ENCODE measurements around the gene CNTROB. TPM values are rescaled to one million over a fixed set of nuclear protein-coding genes. Genes with fewer than 3 reads are reported as not detected.

The CNTROB gene
- total RNA-seq, 1 donor from 2014 or later, result 54.7 TPM

GRCh38 chr17:7988750-7989178 lies 56.8 kb downstream of the CNTROB start:
- peak overlapping the region; percentile 58 for H3K4me3 Mint-ChIP-seq
- peak; percentile 57 for DNase-seq (ENCODE audit: low spot score)
- H3K4me1 Mint-ChIP-seq (ENCODE audit: low read depth), result peaks cover 21% of the 10 kb centered on the region
- H3K36me3 Mint-ChIP-seq (ENCODE audit: low read depth), result no peaks in the 10 kb centered on the region
- intact Hi-C loops (cut with micrococcal nuclease), result loop anchor here (1.0 kb wide), 4 partner anchors 37 to 126 kb away; partner anchors contain the start of gene CNTROB
- H3K27ac Mint-ChIP-seq, result peak overlapping the region; percentile 56
- H3K9me3 Mint-ChIP-seq, result no peaks in the 10 kb centered on the region
- H3K27me3 Mint-ChIP-seq (ENCODE audit: insufficient read depth), result peaks cover 6% of the 10 kb centered on the region

DNA sequence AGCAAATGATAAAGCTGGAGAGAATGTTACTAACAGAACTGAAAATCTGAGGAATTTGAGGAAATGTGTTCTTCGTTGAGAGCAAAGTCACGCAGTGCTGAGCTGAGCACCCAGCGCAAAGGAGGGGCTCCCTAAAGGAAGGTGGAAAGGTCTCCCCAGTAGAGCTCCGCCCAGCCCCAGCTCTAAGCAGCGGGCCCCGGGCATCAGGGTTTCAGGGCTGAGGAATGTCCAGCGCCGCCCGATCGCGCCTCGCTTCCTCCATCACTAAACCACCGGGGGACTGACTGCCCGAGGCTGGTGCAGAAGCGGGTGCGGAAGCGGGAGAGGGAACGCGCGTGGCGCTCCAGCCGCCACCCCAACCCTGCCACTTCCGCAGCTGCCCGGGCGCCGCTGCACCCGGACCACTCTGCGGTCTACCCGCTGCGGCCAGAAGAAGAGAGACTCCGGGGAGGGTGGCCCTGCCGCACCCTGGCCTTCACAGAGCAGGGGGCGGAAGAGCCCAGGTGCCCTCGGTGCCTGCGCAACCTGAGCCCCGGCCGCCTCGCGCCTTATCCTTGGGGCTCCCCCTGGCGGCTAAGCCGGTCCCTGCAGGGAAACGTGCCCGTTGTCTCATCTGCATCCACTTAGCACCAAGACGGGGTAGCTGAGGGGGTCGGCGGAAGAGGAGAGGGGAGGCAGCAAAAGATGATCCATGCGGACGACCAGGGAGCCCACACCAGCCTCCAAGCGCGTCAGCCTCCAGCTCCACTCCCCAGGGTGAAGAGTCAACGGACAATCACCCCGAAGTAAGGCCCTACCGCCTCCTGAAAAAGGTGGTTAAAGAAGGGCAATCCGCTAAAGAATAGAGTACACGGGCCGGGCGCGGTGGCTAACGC lies 58.0 kb downstream of the CNTROB start:
- intact Hi-C loops (cut with micrococcal nuclease), result loop anchor here (1.0 kb wide), 6 partner anchors 51 to 247 kb away; partner anchors contain the start of gene NAA38
- Mint-ChIP-seq H3K27ac (peak overlapping the region; percentile 67), H3K27me3 (ENCODE audit: insufficient read depth) (peaks cover 9% of the 10 kb centered on the region), H3K9me3 (no peaks in the 10 kb centered on the region), H3K36me3 (ENCODE audit: low read depth) (no peaks in the 10 kb centered on the region), H3K4me3 (peak overlapping the region; percentile 76), H3K4me1 (ENCODE audit: low read depth) (peaks cover 21% of the 10 kb centered on the region)
- DNase-seq (ENCODE audit: low spot score), result peak; percentile 86

- Mint-ChIP-seq H3K36me3 (ENCODE audit: low read depth) (no peaks in the 10 kb centered on the region), H3K9me3 (no peaks in the 10 kb centered on the region), H3K4me3 (peak overlapping the region; percentile 7), H3K27me3 (ENCODE audit: insufficient read depth) (peaks cover 14% of the 10 kb centered on the region), H3K4me1 (ENCODE audit: low read depth) (peaks cover 21% of the 10 kb centered on the region), H3K27ac (no peak overlapping the region)
- intact Hi-C loops (cut with micrococcal nuclease), result no loop called here
- no peak for DNase-seq (ENCODE audit: low spot score)
Measured at GRCh38 chr17:7992516-7992915, 60.5 kb downstream of the CNTROB start.

DNA sequence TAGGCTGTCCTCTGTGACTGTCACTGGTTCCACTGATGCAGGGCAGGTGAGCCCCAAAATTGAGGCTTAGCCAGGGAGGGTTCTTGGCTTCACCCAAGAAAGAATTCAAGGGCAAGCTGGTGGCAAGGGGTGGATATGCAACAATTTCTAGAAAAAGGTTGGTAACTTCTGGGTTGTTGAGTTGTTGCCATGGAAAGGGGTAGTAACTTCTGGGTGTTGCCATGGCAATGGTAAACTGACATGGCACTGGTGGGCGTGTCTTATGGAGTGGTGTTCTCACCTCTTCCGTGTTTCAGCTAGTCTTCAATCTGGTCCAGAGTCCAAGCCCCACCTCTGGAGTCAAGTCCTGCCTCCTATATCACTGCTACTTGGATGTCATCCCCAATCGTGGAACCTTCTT lies 60.9 kb downstream of the CNTROB start:
- intact Hi-C loops (cut with micrococcal nuclease), result no loop called here
- Mint-ChIP-seq H3K27me3 (ENCODE audit: insufficient read depth) (peaks cover 15% of the 10 kb centered on the region), H3K4me3 (no peak overlapping the region), H3K4me1 (ENCODE audit: low read depth) (peaks cover 21% of the 10 kb centered on the region), H3K36me3 (ENCODE audit: low read depth) (no peaks in the 10 kb centered on the region), H3K9me3 (no peaks in the 10 kb centered on the region), H3K27ac (no peak overlapping the region)
- DNase-seq (ENCODE audit: low spot score), result no peak

DNA sequence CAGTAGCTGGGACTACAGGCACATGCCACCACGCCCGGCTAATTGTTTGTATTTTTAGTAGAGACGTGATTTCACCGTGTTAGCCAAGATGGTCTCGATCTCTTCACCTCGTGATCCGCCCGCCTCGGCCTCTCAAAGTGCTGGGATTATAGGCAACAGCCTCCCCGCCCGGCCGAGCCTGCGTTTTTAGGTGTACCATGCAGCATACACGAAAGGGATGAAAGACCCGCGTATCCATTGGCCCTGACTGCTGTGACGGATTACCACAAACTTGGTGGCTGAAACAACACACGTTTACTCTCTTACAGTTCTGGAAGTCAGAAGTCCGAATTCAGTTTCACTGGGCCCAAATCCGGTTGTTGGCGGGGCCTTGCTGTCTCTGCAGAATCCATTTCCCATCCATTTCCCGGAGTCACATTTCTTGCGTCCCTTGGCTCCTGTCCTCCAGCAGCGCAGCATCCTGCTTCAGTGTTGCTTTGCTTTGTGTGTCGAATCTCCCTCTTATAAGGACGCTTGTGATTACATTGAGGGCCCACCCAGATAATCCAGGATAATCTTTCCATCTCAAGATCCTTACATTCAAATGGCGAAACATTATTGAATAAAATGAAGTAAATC lies 62.1 kb downstream of the CNTROB start:
- H3K36me3 Mint-ChIP-seq (ENCODE audit: low read depth), result no peaks in the 10 kb centered on the region
- DNase-seq (ENCODE audit: low spot score), result no peak
- H3K4me1 Mint-ChIP-seq (ENCODE audit: low read depth), result peaks cover 16% of the 10 kb centered on the region
- intact Hi-C loops (cut with micrococcal nuclease), result no loop called here
- H3K9me3 Mint-ChIP-seq, result no peaks in the 10 kb centered on the region
- H3K27me3 Mint-ChIP-seq (ENCODE audit: insufficient read depth), result peaks cover 22% of the 10 kb centered on the region
- no peak overlapping the region for H3K4me3 Mint-ChIP-seq
- no peak overlapping the region for H3K27ac Mint-ChIP-seq

GRCh38 chr17:7995724-7996123 lies 63.7 kb downstream of the CNTROB start:
- no peaks in the 10 kb centered on the region for H3K36me3 Mint-ChIP-seq (ENCODE audit: low read depth)
- no peaks in the 10 kb centered on the region for H3K9me3 Mint-ChIP-seq
- H3K4me1 Mint-ChIP-seq (ENCODE audit: low read depth), result peaks cover 5% of the 10 kb centered on the region
- DNase-seq (ENCODE audit: low spot score), result no peak
- no peak overlapping the region for H3K27ac Mint-ChIP-seq
- H3K4me3 Mint-ChIP-seq, result no peak overlapping the region
- intact Hi-C loops (cut with micrococcal nuclease), result no loop called here
- peaks cover 30% of the 10 kb centered on the region for H3K27me3 Mint-ChIP-seq (ENCODE audit: insufficient read depth)

GRCh38 chr17:7997186-7997585 lies 65.2 kb downstream of the CNTROB start:
- Mint-ChIP-seq H3K27me3 (ENCODE audit: insufficient read depth) (peaks cover 41% of the 10 kb centered on the region), H3K4me3 (no peak overlapping the region), H3K36me3 (ENCODE audit: low read depth) (no peaks in the 10 kb centered on the region), H3K4me1 (ENCODE audit: low read depth) (peaks cover 5% of the 10 kb centered on the region), H3K27ac (no peak overlapping the region), H3K9me3 (no peaks in the 10 kb centered on the region)
- peak; percentile 20 for DNase-seq (ENCODE audit: low spot score)
- intact Hi-C loops (cut with micrococcal nuclease), result no loop called here

Other genes starting within 250 kb of the CNTROB start
- 172 and 179 TPM in 2 replicates for gene TP53, start 244.7 kb upstream of the CNTROB start, total RNA-seq
- 31.5 TPM in 2 replicates for gene WRAP53, start 243.7 kb upstream of the CNTROB start, total RNA-seq
- 0.08 TPM in 1 of 2 replicates, not detected in the other for gene EFNB3, start 227.0 kb upstream of the CNTROB start, total RNA-seq
- not detected in 2 replicates for gene DNAH2, start 214.5 kb upstream of the CNTROB start, total RNA-seq
- gene KDM6B, start 98.0 kb upstream of the CNTROB start, total RNA-seq, result 163 and 177 TPM in 2 replicates
- 7.4 TPM in 2 replicates for gene TMEM88, start 77.1 kb upstream of the CNTROB start, total RNA-seq
- gene NAA38, start 74.6 kb upstream of the CNTROB start, total RNA-seq, result 36.4 and 43.5 TPM in 2 replicates
- gene CYB5D1, start 74.2 kb upstream of the CNTROB start, total RNA-seq, result 11.8 and 12.7 TPM in 2 replicates
- gene CHD3, start 43.4 kb upstream of the CNTROB start, total RNA-seq, result 125 and 133 TPM in 2 replicates
- 6.2 and 6.3 TPM in 2 replicates for gene RNF227, start 15.9 kb upstream of the CNTROB start, total RNA-seq
- gene KCNAB3, start 2.4 kb upstream of the CNTROB start, total RNA-seq, result 9.9 and 10.8 TPM in 2 replicates
- gene TRAPPC1, start 260 bp upstream of the CNTROB start, total RNA-seq, result 153 and 162 TPM in 2 replicates
- gene GUCY2D, start 70.4 kb downstream of the CNTROB start, total RNA-seq, result not detected in 2 replicates
- gene ALOX15B, start 106.9 kb downstream of the CNTROB start, total RNA-seq, result not detected in 2 replicates
- gene ALOX12B, start 155.5 kb downstream of the CNTROB start, total RNA-seq, result 0.51 and 0.78 TPM in 2 replicates
- 0.10 TPM in 1 of 2 replicates, not detected in the other for gene ALOXE3, start 186.3 kb downstream of the CNTROB start, total RNA-seq
- gene HES7, start 191.9 kb downstream of the CNTROB start, total RNA-seq, result 0.88 and 1.8 TPM in 2 replicates
- gene PER1, start 220.2 kb downstream of the CNTROB start, total RNA-seq, result 36.9 and 37.4 TPM in 2 replicates
- gene VAMP2, start 230.7 kb downstream of the CNTROB start, total RNA-seq, result 54.7 and 55.9 TPM in 2 replicates
- gene TMEM107, start 244.2 kb downstream of the CNTROB start, total RNA-seq, result 19.3 and 20.8 TPM in 2 replicates